Measurements from ENCODE around the gene HTR3B.

The HTR3B gene

DNA sequence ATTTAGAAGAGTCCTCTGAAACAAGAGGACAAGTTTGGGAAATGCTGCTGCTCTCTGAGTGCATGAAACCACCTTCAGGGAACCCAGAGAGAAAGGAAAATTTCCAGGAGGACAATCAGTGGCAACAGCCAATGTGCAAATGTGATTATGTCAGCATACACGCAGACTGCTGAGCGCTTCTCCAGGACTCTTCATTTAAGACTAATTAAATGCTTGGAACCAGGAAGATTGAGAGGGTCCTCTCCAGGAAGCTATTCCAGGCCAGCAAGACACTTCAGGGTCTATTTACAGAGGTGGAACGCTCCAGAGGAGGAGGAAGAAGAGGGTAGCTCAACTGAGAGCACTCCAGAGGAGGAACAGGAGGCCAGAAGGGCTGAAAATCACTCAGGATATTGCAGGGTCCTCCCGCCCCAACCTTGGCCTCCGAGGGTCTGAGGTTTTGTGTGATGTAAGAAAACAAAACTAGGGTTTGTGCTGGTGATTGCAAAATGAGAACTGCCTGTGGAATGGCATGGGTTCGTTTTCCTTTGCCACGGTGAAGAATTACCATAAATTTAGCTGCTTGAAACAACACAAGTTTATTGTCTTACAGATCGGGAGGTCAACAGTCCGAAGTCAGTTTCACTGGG, 56.2 kb downstream of the HTR3B start:
- Histone ChIP-seq H3K27me3 (ENCODE audit: control insufficient read depth, low read length) (no peaks in the 10 kb centered on the region), H4K20me1 (ENCODE audit: control insufficient read depth, insufficient read depth, low read depth, low read length) (no peaks in the 10 kb centered on the region), H3F3A (ENCODE audit: control insufficient read depth, insufficient read depth) (no peaks in the 10 kb centered on the region), H3K79me2 (ENCODE audit: control insufficient read depth, low read length) (no peaks in the 10 kb centered on the region), H3K9me3 (ENCODE audit: control insufficient read depth, insufficient read depth, low read length) (no peaks in the 10 kb centered on the region), H3K9me2 (replicated peaks; ENCODE audit: control insufficient read depth, low read length) (no peaks in the 10 kb centered on the region), H3K36me3 (ENCODE audit: control insufficient read depth, low read length) (no peaks in the 10 kb centered on the region), H3K27ac (ENCODE audit: low read depth, low read length) (no peak overlapping the region), H3K4me1 (ENCODE audit: control insufficient read depth, low read length) (peaks cover 4% of the 10 kb centered on the region; the same call in 1 of the 2 replicates), H3K4me3 (ENCODE audit: low read length) (no peak overlapping the region), H3K4me2 (ENCODE audit: low read length) (no peak overlapping the region)
- no peak for TF ChIP-seq EZH2phosphoT487 (IDR thresholded peaks at IDR 0.05; ENCODE audit: borderline replicate concordance, low read length)
- no peak for TF ChIP-seq CTCF (IDR thresholded peaks at IDR 0.05; ENCODE audit: low read depth, low read length, poor library complexity, severe bottlenecking)

DNA sequence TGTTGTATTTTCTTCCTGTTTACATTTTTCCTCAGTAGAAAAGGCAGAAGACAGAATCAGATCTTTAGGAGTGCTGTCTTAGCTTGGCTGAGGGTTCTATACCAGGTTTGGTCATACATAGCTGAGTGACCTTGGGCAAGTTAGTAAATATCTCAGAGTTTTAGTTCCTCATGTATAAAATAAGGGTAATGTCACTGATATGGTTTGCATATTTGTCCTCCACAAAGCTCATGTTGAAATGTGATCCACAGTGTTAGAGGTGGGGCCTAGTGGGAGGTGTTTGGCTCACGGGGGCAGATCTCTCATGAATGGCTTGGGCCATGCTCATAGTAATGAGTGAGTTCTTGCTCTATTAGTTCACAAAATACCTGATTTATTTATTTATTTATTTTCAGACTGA, 62.8 kb downstream of the HTR3B start:
- Histone ChIP-seq H3K4me3 (ENCODE audit: low read length) (0 out of 2 replicates have a peak overlapping the region, but pooled peaks have one; percentile 29), H3F3A (ENCODE audit: control insufficient read depth, insufficient read depth) (0 out of 2 replicates have a peak, but pooled peaks cover 2% of the 10 kb centered on the region), H3K79me2 (ENCODE audit: control insufficient read depth, low read length) (no peaks in the 10 kb centered on the region), H3K9me2 (replicated peaks; ENCODE audit: control insufficient read depth, low read length) (no peaks in the 10 kb centered on the region), H3K27me3 (ENCODE audit: control insufficient read depth, low read length) (no peaks in the 10 kb centered on the region), H3K9me3 (ENCODE audit: control insufficient read depth, insufficient read depth, low read length) (no peaks in the 10 kb centered on the region), H3K27ac (ENCODE audit: low read depth, low read length) (peak overlapping the region; percentile 60), H3K4me2 (ENCODE audit: low read length) (peak overlapping the region; percentile 52), H3K36me3 (ENCODE audit: control insufficient read depth, low read length) (no peaks in the 10 kb centered on the region), H4K20me1 (ENCODE audit: control insufficient read depth, insufficient read depth, low read depth, low read length) (no peaks in the 10 kb centered on the region), H3K4me1 (ENCODE audit: control insufficient read depth, low read length) (peaks cover 33% of the 10 kb centered on the region)
- no peak for TF ChIP-seq CTCF (IDR thresholded peaks at IDR 0.05; ENCODE audit: low read depth, low read length, poor library complexity, severe bottlenecking)

GRCh38 chr11:113971506-113972195, 67.1 kb downstream of the HTR3B start:
- no peaks in the 10 kb centered on the region for H3K9me3 ChIP-seq (ENCODE audit: control insufficient read depth, insufficient read depth, low read length)
- H3K4me3 ChIP-seq (ENCODE audit: low read length): no peak overlapping the region
- H3K4me2 ChIP-seq (ENCODE audit: low read length): no peak overlapping the region
- H3F3A ChIP-seq (ENCODE audit: control insufficient read depth, insufficient read depth): 0 out of 2 replicates have a peak, but pooled peaks cover 2% of the 10 kb centered on the region
- no peaks in the 10 kb centered on the region for H3K36me3 ChIP-seq (ENCODE audit: control insufficient read depth, low read length)
- H3K79me2 ChIP-seq (ENCODE audit: control insufficient read depth, low read length): no peaks in the 10 kb centered on the region
- H3K9me2 ChIP-seq (replicated peaks; ENCODE audit: control insufficient read depth, low read length): no peaks in the 10 kb centered on the region
- no peak for TF ChIP-seq EZH2phosphoT487 (IDR thresholded peaks at IDR 0.05; ENCODE audit: borderline replicate concordance, low read length)
- TF ChIP-seq CTCF (IDR thresholded peaks at IDR 0.05; ENCODE audit: low read depth, low read length, poor library complexity, severe bottlenecking): no peak
- peaks cover 66% of the 10 kb centered on the region for H3K4me1 ChIP-seq (ENCODE audit: control insufficient read depth, low read length)
- H3K27me3 ChIP-seq (ENCODE audit: control insufficient read depth, low read length): peaks cover 3% of the 10 kb centered on the region; the same call in 1 of the 2 replicates
- H3K27ac ChIP-seq (ENCODE audit: low read depth, low read length): no peak overlapping the region
- no peaks in the 10 kb centered on the region for H4K20me1 ChIP-seq (ENCODE audit: control insufficient read depth, insufficient read depth, low read depth, low read length)

All from DOHH2 (cell line).